Adipocyte (in vitro differentiated cells): Measurements from ENCODE around the gene TMEM259.

Experiments used
- DNase-seq: peaks from one replicate; pipeline ENCODE4 v3.0.0-alpha.2; 2015; ENCODE audit warnings: low read depth
- H3K27me3 ChIP-seq: replicated peaks from 2 replicates; pipeline ENCODE4 v1.7.0; 2013; ENCODE audit warnings: mild to moderate bottlenecking, low read length, moderate library complexity; ENCODE audit not compliant: control insufficient read depth, insufficient read depth
- H3K36me3 ChIP-seq: 2 replicates; pipeline ENCODE4 v1.7.0; 2013; ENCODE audit warnings: low read length, mild to moderate bottlenecking, moderate library complexity; ENCODE audit not compliant: control insufficient read depth, insufficient read depth, severe bottlenecking
- H3K4me1 ChIP-seq: 2 replicates; pipeline ENCODE4 v1.7.0; 2013; ENCODE audit warnings: mild to moderate bottlenecking, low read length, moderate library complexity; ENCODE audit not compliant: control insufficient read depth, insufficient read depth
- H3K4me3 ChIP-seq: 2 replicates; pipeline ENCODE4 v1.7.0; 2013; ENCODE audit warnings: mild to moderate bottlenecking, low read length, moderate library complexity
- H3K9ac ChIP-seq: 2 replicates; pipeline ENCODE4 v1.7.0; 2013; ENCODE audit warnings: mild to moderate bottlenecking, low read length, moderate library complexity
- H3K9me3 ChIP-seq: 2 replicates; pipeline ENCODE4 v1.7.0; 2013; ENCODE audit warnings: mild to moderate bottlenecking, low read length, moderate library complexity; ENCODE audit not compliant: control insufficient read depth

Gene TMEM259

GRCh38 chr19:1053176-1054101 lies 32.5 kb upstream of the TMEM259 start:
- H3K27me3 ChIP-seq, result no peaks in the 10 kb centered on the region
- H3K9me3 ChIP-seq, result peaks cover 27% of the 10 kb centered on the region
- no peaks in the 10 kb centered on the region for H3K4me1 ChIP-seq
- no peak overlapping the region for H3K4me3 ChIP-seq
- DNase-seq, result no peak
- H3K9ac ChIP-seq, result no peak overlapping the region
- peaks cover 12% of the 10 kb centered on the region for H3K36me3 ChIP-seq

- Histone ChIP-seq H3K9me3 (peaks cover 18% of the 10 kb centered on the region), H3K4me1 (no peaks in the 10 kb centered on the region), H3K9ac (no peak overlapping the region), H3K27me3 (no peaks in the 10 kb centered on the region), H3K4me3 (no peak overlapping the region), H3K36me3 (peaks cover 9% of the 10 kb centered on the region)
- no peak for DNase-seq
Observed at GRCh38 chr19:1052349-1052975, 31.5 kb upstream of the TMEM259 start.

- H3K4me3 ChIP-seq, result no peak overlapping the region
- H3K9me3 ChIP-seq, result peaks cover 11% of the 10 kb centered on the region
- H3K9ac ChIP-seq, result no peak overlapping the region
- no peaks in the 10 kb centered on the region for H3K4me1 ChIP-seq
- no peak for DNase-seq
- peaks cover 8% of the 10 kb centered on the region for H3K36me3 ChIP-seq
- no peaks in the 10 kb centered on the region for H3K27me3 ChIP-seq
Observed at GRCh38 chr19:1051791-1052190, 30.9 kb upstream of the TMEM259 start.

- no peaks in the 10 kb centered on the region for H3K4me1 ChIP-seq
- DNase-seq, result no peak
- peaks cover 5% of the 10 kb centered on the region for H3K36me3 ChIP-seq
- H3K9me3 ChIP-seq, result peaks cover 5% of the 10 kb centered on the region
- H3K27me3 ChIP-seq, result no peaks in the 10 kb centered on the region
- no peak overlapping the region for H3K9ac ChIP-seq
- no peak overlapping the region for H3K4me3 ChIP-seq
Observed at GRCh38 chr19:1050989-1051788, 30.3 kb upstream of the TMEM259 start.

- DNase-seq, result no peak
- no peaks in the 10 kb centered on the region for H3K4me1 ChIP-seq
- peaks cover 5% of the 10 kb centered on the region for H3K36me3 ChIP-seq
- no peaks in the 10 kb centered on the region for H3K27me3 ChIP-seq
- no peak overlapping the region for H3K4me3 ChIP-seq
- no peaks in the 10 kb centered on the region for H3K9me3 ChIP-seq
- H3K9ac ChIP-seq, result no peak overlapping the region
Observed at GRCh38 chr19:1049800-1050199, 28.9 kb upstream of the TMEM259 start.

GRCh38 chr19:1049106-1049505 lies 28.2 kb upstream of the TMEM259 start:
- no peak overlapping the region for H3K4me3 ChIP-seq
- no peaks in the 10 kb centered on the region for H3K9me3 ChIP-seq
- no peaks in the 10 kb centered on the region for H3K27me3 ChIP-seq
- no peak for DNase-seq
- H3K36me3 ChIP-seq, result no peaks in the 10 kb centered on the region
- H3K9ac ChIP-seq, result no peak overlapping the region
- no peaks in the 10 kb centered on the region for H3K4me1 ChIP-seq

- H3K27me3 ChIP-seq, result no peaks in the 10 kb centered on the region
- no peak for DNase-seq
Observed at GRCh38 chr19:1047696-1048147, 26.8 kb upstream of the TMEM259 start.

GRCh38 chr19:1046836-1047695 lies 26.1 kb upstream of the TMEM259 start:
- Histone ChIP-seq H3K4me3 (no peak overlapping the region), H3K9me3 (no peaks in the 10 kb centered on the region), H3K36me3 (no peaks in the 10 kb centered on the region), H3K9ac (no peak overlapping the region), H3K27me3 (no peaks in the 10 kb centered on the region), H3K4me1 (peaks cover 9% of the 10 kb centered on the region)
- no peak for DNase-seq

More at GRCh38 chr19:1047696-1048147, 26.8 kb upstream of the TMEM259 start:
- Histone ChIP-seq H3K9ac (no peak overlapping the region), H3K36me3 (no peaks in the 10 kb centered on the region), H3K9me3 (no peaks in the 10 kb centered on the region), H3K4me3 (no peak overlapping the region), H3K4me1 (peaks cover 4% of the 10 kb centered on the region)

- Histone ChIP-seq H3K27me3 (no peaks in the 10 kb centered on the region), H3K36me3 (no peaks in the 10 kb centered on the region), H3K9ac (no peak overlapping the region), H3K4me3 (no peak overlapping the region), H3K4me1 (peaks cover 18% of the 10 kb centered on the region), H3K9me3 (no peaks in the 10 kb centered on the region)
- no peak for DNase-seq
Observed at GRCh38 chr19:1046117-1046626, 25.2 kb upstream of the TMEM259 start.

- H3K4me1 ChIP-seq, result peaks cover 28% of the 10 kb centered on the region
- no peak for DNase-seq
- H3K4me3 ChIP-seq, result no peak overlapping the region
- no peaks in the 10 kb centered on the region for H3K27me3 ChIP-seq
- H3K36me3 ChIP-seq, result no peaks in the 10 kb centered on the region
- no peak overlapping the region for H3K9ac ChIP-seq
- H3K9me3 ChIP-seq, result no peaks in the 10 kb centered on the region
Observed at GRCh38 chr19:1045247-1045603, 24.3 kb upstream of the TMEM259 start.
